Stimulated activated CD4-positive, alpha-beta T cell treated with anti-CD3 and anti-CD28 coated beads, Interleukin-15, amount 100 ng/mL, for 24 hours (primary cell): ENCODE data around the gene NEURL1.
A peak's percentile ranks its signal among the peaks of the same experiment; 100 is the strongest.
"Not testable (repeated sequence)": the region's sequence is repeated elsewhere in the genome, so short reads cannot be mapped to it uniquely, and the experiment has no call there.

ENCODE experiments used
- DNase-seq: peaks from one replicate; pipeline ENCODE4 v3.0.0-alpha.2; 2020

NEURL1 gene

GRCh38 chr10:103590060-103590459, 96.6 kb downstream of the NEURL1 start:
- no peak for DNase-seq

DNA sequence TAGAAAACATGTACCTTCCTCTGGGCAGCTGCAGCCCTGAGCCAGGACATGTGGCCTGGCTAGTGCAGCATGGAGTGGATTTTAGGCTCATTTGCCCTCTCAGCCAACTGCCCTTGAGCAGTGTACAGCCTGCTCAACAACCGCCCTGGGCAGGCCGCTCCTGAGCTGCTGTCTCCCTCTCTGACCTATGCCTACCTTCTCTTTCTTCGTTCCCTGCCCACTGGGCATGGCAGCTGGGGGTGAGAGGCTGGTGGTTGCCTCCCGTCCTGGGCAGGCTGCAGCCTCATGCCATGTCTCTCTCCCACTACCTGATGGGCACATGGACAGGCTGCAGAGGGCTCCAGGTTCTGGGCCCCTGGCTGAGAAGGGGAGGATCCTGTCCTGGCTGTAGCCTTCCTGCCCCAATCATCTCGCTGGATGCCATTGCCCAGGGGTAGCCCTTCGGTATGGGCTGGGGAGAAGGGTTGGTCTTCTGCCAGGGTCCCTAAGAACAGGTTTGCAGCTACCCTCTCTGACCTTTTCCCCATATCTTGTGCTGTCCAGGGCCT, 97.3 kb downstream of the NEURL1 start:
- no peak for DNase-seq

GRCh38 chr10:103592186-103593021, 98.9 kb downstream of the NEURL1 start:
- peak; percentile 67 for DNase-seq

- DNase-seq, result no peak
Observed at GRCh38 chr10:103593022-103593570, 99.6 kb downstream of the NEURL1 start.

DNA sequence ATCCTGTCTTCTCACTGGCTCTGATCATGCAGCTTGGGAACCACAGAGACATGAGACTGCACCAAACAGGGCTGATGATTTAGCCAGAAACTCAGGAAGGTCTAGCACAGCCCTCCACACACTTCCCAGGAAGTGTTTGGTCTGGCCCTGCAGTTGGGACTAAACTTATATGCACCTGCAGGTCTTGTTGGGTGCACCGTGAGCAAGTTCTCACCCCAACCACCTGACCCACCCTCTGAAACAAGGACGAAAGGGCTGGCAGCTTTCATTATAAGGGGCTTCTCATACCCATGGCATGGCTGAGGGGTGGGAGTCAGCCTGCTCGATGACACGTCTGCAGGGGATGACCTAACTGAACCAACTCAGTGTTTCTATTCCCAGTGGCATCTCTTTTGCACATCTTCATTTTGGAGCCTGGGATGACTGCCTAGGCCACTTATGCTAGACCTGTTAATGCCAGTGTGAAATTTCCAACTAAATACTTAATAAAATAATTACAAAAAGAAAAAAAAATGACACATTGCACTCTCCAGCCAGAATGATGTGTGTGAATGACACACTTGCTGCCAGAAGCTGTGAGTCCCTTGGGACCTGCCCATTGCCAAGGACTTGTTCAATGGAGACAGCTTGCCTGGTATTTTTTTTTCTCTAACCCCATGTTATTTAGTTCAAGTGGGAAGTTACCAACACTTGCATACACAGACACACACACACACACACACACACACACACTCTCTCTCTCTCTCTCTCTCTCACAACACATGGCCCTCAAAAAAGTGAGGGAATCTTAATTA, 102.6 kb downstream of the NEURL1 start:
- no peak for DNase-seq

DNA sequence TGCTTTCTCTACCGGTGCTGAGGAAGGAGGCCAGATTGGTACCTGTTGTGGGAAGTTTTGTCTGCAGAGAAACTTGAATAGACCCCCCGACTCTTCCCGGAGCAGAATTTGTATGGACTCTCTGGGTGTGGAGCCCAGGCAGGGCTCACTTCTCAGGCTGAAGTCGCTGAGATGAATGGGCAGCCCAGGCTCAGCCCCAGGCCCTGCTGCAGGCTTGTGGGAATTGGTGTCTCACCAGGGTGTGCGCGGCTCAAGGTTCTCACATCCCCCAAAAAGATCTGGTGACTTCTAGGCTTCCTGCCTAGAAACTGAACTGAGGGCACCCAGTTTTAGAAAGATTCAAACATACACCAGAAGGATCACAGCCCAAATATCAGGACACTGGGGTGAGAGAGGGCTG, 103.5 kb downstream of the NEURL1 start:
- DNase-seq, result no peak

DNA sequence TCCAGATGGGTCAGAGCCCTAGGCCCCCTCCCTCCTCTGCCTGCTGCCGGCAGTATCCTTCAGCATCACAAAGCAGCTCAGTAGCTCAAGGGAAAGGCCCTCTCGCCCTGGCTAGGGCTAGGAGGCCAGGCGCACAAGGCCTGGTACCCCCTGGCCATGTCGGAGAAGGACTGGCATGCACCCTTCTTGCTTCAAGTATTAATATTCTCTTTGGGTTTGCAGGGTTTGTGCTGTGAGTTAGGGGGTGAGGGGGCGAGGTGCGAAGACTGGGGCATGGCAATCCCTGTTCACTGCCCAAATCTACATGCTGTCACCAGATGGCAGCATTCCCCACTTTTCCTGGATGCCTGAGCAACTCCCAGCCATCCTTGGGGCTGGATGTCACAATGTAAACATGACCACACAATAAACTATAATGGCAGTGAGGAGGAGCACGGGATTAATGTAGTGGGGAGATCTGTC, 105.2 kb downstream of the NEURL1 start:
- peak; percentile 28 for DNase-seq

DNA sequence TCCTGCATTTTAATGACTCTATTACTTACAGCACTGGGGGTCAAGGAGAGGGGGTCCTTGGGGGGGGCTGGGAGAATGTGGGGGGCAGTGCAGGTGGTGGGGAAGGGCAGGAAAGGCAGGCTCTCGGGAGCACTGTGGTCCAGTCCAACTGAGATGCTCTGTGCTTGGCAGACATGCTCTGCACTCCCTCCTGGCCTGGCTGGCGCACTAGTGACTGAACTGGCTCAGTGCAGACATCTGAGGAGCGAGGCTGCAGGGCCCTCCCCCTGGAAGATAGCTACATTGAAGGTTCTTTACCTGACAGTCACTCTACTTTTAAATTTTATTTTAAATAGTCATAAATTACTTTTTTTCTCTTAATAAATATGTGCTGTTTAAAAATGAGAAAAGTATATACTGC, 105.7 kb downstream of the NEURL1 start:
- no peak for DNase-seq

- DNase-seq, result no peak
Observed at GRCh38 chr10:103599907-103600306, 106.4 kb downstream of the NEURL1 start.

DNA sequence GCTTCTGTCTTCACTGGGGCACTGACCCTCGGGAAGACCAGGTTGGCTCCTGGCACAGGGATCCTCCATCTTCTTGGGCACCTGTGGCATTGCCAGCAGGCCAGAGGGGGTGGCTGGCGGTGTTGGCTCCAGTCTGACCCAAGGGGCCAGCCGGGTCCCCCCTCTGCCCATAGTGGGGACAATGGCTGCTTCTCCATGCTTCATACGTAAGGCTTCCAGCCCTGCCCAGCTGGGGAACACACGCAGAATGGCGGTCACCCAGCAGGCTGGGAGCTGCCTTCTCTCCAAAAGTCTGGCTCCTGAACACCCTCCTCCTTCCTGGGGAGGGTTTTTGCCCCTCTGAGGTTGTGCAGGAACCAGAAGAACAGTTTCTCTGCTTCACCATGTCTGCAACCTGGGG, 106.8 kb downstream of the NEURL1 start:
- no peak for DNase-seq

DNA sequence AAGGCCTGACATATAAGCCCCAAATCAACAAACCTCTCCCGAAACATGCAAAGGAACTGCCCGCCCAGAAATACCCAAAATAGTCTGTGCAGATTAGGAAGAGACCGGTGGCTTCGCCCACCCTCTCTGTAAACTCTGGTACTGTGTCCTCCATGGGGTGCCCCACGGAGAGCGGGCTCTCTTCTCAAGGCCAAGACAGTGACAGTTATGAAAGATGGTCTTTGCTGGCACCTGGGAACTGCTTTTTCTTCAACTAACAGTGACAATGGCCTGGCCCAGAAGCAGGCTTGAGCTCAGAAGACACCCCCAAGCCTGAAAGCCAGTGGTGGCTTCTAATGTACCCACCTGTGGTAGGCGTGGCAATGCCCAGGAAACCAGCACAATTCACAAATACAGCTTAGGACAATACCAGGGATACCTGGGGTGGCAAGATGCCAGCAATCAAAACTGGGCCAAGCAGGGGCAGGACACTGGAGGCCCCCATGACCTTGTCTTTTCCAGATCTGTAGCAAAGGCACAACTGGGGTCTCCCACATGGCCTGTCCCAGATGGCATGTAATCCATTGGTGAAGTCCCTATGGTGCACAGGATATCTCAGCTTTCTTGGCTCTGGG, 107.6 kb downstream of the NEURL1 start:
- no peak for DNase-seq

GRCh38 chr10:103602028-103602851, 108.7 kb downstream of the NEURL1 start:
- no peak for DNase-seq

- no peak for DNase-seq
Observed at GRCh38 chr10:103602852-103603155, 109.3 kb downstream of the NEURL1 start.

DNA sequence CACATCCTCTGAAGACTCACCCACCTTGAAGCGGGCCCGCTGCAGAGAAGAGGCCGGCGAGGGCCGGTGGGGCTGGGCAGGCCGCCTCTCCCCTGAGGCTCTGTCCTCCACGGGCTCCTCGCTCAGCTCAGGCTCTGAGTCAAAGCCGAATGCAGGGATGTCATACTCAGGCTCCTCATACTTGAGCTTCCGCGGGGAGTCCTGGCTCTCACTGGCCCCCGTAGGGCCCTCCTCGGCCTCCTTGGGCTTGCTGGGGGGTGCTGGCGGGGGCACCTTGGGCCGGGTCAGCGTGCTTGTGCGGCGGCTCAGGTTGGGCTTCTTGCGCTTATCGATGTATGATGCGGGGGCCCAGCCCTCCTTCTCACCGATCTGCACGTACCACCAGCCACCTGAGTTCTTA, 109.9 kb downstream of the NEURL1 start:
- DNase-seq, result no peak

GRCh38 chr10:103605359-103606096, 112.0 kb downstream of the NEURL1 start:
- DNase-seq, result peak; percentile 56

GRCh38 chr10:103606097-103606438, 112.6 kb downstream of the NEURL1 start:
- DNase-seq, result not testable (repeated sequence)

DNA sequence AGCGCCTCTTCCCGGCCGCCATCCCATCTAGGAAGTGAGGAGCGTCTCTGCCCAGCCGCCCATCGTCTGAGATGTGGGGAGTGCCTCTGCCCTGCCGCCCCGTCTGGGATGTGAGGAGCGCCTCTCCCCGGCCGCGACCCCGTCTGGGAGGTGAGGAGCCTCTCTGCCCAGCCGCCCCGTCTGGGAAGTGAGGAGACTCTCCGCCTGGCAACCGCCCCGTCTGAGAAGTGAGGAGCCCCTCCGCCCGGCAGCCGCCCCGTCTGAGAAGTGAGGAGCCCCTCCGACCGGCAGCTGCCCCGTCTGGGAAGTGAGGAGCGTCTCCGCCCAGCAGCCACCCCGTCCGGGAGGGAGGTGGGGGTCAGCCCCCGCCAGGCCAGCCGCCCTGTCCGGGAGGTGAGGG, 113.5 kb downstream of the NEURL1 start:
- DNase-seq, result not testable (repeated sequence)

DNA sequence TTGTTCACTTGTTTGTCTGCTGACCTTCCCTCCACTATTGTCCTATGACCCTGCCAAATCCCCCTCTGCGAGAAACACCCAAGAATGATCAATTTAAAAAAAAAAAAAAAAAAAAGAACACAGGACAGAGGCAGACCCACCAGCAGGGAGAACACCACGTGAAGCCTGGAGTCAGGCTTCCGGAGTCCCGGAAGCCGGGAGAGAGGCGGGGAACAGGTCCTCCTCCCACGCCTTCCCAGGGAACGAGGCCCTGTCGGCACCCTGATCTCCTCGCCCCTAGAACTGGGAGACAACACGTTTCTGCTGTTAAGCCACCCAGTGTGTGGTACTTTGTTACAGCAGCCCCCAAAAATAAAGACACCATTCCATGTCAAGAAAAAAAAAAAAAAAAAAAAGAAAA, 114.6 kb downstream of the NEURL1 start:
- not testable (repeated sequence) for DNase-seq

- DNase-seq, result no peak
Observed at GRCh38 chr10:103609231-103610082, 116.0 kb downstream of the NEURL1 start.

GRCh38 chr10:103610083-103610472, 116.6 kb downstream of the NEURL1 start:
- DNase-seq, result no peak
